COR-L47 (cell line): ENCODE data around the gene ITGAD.

Experiments used
- DNase-seq: peaks from one replicate; lab custom pipeline; 2025; lab: John Stamatoyannopoulos, UW

The ITGAD gene

DNA sequence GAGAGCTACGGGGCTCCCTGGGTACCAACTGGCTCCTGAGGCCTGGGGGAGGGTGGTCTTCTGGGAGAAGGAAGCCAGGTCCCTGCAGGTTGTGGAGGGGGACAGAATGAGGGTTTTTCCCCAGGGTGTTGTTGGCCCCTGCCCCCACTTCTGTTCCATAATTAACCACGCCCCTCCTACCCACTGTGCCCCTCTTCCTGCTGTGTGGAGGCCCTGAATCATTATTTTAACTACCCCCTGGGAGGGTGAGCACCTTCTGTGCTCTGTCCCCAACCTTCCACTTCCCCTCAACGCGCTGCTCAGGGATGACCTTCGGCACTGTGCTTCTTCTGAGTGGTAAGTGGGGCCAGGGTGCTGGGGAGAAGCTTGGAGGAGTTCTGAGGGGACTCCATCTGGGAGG is at the start of gene ITGAD:
TSS of gene ITGAD (plus strand) at position 280 of the 400 bp plus-strand sequence. CDS start at position 306, 26 bp downstream.
- DNase-seq, result no peak

DNA sequence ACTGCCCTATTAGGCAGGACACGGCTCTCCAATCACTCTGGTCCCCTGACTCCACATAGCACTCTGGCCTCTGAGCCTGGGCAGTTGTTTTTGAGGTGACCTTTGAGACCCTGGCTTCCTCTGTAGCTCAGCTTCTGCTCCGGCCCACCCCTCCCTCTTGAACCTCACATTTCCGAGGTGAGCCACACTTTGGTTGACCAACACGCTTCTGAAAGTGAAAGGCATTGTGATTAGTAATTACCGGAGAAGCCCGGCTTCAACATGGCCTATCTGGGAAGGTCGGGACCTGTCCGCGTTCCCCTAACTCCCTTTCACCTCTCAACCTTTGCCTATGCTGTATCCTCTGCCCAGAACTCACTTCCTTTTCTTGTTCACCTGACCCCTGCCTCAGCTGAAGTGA is 48.4 kb upstream of the ITGAD start:
- DNase-seq, result no peak

DNA sequence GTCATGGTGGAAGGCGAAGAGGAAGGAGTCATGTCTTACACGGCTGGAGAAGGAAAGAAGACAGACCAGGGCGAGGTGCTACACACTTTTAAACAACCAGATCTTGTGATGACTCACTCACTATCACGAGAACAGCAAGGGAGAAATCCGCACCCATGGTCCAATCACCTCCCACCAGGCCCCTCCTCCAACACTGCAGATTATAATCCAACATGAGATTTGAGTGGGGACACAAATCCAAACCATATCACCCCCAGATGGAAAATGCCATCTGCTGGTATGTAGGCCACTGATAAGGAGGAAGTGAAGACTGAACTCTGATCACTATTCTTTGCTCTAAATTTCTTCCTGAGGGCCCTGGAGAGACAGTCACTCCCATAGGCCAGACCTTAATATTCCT is 45.7 kb upstream of the ITGAD start:
- no peak for DNase-seq

DNA sequence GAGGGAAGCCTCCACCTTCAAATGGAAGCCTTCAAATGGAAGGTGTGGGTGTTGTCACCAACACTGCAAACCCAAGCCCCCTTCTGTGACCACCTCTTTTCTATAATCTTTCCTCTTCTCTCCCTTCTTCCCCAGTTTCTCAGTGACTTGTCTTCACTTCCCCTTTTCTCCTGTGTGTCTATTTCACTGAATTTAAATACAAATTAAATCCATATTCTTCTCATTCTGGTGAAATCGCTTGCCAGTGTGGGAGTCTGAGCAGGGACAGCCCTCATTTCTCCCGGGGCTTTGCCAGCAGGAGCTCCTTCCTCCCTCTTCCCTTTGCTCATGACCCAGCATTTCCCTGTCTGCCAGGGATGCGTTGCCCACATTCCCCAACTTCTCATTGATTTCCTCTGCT is 44.6 kb upstream of the ITGAD start:
- DNase-seq, result no peak

DNA sequence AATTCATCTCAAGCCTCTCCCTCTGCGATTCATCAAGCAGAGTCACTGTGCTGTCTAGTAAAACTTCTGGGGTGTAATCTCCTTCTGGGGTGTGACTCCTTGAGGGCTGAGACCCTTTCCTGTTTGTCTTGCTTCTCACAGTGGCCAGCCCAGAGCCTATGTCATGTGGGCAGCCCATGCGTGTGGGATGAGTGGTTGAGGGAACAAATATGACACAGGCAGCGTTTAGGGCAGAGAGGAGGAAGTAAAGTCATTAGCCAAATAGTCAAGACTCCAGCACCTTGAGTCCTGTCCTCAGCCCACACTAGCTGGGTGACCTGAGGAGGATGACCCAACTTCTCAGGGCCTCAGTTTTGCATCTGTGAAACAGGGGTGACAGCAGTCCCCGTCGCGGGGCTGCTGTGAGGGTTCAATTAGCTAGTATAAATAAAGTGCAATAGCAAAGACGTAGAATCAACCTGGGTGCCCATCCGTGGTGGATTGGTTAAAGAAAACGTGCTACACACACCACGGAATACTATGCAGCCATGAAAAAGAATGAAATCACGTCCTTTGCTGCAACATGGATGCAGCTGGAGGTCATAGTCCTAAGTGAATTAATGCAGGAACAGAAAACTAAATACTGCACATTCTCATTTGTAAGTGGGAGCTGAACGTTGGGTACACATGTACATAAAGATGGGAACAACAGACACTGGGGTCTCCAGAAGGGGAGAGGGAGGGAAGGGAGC is 42.7 kb upstream of the ITGAD start:
- no peak for DNase-seq

DNA sequence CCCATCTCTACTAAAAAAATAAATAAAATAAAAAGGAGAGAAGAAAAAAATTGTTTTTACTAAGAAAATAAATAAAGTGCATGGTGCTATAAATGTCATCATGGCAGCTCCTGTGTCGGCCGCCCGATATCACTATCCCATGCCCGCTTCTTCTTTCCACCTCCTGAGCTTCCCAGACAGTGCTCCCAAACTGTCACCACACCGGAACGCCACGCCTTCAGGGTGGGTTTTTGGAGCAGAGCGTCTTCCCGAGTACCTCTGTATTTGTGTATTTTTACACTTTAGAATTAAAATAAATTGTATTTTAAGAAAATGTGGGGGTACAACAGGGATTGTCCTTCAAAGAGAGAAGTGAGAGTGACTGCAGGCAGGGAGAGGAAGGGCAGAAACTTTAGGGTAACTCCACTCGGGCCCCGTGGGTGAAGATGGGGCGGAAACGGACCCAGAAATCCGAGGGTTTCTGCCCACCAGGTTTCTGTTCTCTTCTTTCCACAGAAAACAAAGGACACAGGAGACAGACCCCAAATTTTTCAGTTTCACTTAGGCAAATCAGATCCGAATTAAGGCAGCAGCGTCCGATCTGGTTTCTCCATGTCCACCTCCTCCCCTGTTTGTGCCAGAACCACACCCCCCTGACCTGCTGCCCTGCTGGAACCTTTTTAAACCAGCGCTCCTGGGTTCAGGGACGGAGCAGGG is 41.7 kb upstream of the ITGAD start:
- no peak for DNase-seq

DNA sequence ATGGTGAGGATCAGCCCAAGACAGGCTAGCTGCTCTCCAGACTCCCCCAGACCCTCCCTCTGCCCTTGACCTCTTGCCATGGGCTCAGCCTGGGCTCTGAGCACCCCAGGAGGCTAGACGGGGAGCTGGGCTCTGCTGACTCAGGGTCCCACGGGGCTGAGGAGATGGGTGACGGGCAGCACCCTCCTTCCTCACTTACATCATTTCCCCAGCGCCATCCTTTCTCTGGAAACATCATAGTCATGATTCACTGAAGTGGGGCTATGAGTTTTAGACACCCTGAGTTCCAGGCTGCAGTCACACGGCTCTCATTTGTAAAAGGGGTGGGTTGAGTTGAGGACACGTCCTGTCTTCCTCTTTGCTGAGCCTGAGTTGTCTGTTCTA is 41.2 kb upstream of the ITGAD start:
- DNase-seq, result no peak

DNA sequence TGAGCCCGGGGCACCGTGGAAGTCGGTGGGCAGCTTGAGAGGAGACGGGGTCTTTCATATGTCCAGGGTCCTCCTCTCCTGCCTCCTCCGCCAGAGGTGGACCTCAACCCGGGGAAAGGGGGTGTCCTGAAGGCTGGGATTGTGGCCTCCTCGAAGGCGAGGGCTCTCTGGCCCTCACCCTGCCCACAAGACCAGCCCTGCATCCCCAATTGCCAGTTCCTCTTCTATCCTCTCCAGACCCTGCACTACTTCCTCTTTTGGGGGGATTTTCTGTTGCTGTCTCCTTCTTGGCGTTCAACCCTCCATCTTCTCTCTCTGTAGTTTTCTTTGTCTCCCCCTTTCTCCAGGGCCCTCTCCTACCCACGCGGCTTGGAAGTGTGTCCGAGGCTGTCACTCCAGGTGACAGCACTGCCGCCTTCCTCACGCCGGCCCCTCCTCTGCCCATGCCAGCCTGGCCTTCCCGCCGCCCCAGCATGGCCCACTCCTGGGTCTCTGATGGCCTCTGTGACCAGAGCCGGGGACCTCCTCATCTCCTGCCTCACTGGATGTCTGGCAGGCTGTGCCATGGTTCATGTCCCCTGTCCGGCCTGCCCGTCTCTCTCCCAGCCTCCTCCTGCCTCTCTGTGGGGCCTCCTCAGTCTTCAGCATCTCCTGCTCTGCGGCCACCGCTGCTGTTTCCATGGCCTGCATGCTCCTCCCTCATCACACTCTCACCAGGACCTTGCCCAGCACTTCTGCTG is 40.6 kb upstream of the ITGAD start:
- no peak for DNase-seq

DNA sequence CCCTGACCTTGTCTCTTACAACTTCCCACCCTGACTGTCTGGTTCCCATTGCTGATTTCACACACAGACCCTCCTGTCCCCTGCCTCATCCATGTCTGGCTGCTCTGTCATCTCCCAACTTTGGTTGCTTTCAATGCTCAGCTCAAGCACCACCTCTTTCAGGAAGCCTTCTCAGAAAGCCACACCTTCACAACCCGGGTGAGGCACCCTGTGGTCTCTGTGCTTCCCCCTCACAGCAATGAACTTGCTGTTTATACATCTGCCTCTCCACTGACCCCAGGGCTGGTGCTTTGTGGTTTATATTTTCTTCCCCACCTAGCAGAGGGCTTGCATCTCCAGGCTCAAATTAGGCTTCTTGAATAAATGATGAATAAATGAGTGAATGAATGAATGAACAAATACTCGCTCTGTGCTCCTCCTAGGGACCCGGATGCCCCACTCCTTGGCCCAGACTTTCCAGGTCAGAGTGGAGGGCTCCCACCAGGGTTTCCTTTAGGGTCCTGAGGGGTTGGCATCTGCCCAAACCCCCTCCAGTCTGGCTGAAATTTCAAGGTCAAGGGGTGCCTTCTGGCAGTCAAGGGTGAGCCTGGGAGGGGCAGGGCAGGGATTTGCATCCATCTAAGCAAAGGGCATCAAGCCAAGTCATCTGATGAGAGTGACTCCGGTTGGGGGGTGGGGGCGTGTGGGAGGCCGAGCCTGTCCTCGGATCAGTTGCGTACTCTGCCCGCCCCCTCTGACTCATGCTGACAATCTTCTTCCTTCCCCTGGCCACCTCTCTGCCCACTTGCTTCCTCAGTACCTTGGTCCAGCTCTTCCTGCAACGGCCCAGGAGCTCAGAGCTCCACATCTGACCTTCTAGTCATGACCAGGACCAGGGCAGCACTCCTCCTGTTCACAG is 38.5 kb upstream of the ITGAD start, which contains the start of gene ITGAX:
TSS of gene ITGAX (plus strand) at position 783 of the 898 bp plus-strand sequence. CDS start at position 862, 79 bp downstream.
- DNase-seq, result no peak

DNA sequence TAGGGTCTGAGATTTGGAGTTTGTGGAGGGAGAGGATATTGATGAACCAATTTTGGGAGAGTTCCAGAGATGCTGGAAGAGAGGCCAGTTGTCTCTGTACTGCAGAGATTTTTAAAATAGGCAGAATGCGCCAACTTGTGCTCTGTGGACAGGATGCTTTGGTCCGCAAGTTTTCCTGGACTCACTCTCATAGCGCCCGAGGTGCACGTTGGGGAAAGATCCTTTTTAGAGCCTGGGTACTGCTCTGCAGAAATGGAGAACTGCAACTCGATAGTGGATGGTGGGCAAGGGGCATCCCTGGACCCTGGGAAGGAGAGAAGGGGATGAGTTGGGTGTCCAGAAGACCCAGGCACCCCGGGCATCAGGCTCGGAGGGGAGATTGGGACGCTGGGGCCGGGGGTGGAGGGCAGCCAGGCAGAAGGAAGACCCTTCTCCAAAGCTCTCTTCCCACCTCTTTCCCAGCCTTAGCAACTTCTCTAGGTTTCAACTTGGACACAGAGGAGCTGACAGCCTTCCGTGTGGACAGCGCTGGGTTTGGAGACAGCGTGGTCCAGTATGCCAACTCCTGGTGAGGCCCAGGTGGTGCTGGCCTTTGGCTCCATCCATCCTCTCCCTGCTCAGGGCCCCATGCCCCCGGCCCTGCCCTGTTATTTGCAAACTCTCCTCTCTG is 37.6 kb upstream of the ITGAD start:
- no peak for DNase-seq

DNA sequence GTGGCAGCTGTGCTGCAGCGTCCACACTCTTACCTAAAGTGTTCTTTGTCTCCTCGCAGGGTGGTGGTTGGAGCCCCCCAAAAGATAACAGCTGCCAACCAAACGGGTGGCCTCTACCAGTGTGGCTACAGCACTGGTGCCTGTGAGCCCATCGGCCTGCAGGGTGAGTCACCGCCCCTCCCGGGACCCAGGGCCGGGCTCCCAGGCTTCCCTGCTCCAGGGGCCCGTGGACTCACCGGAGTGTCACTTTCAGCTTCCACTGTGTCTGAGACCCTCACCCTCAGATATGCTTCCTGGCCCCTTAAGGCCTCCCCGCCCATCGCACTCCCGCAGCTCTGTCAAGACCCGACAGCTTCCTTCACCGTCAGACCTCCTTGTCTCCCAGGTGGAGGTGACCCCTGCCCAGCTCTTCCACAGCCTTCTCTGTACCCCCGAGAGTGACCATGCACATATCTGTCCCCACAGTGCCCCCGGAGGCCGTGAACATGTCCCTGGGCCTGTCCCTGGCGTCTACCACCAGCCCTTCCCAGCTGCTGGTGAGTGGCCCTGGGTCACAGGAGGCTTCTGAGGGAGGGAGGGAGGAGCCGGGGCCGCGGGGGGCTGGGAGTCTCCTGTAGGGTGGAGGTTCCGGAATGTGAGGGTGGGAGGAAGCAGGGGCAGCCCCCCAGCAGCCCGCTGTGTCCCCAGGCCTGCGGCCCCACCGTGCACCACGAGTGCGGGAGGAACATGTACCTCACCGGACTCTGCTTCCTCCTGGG is 36.4 kb upstream of the ITGAD start:
- DNase-seq, result no peak

DNA sequence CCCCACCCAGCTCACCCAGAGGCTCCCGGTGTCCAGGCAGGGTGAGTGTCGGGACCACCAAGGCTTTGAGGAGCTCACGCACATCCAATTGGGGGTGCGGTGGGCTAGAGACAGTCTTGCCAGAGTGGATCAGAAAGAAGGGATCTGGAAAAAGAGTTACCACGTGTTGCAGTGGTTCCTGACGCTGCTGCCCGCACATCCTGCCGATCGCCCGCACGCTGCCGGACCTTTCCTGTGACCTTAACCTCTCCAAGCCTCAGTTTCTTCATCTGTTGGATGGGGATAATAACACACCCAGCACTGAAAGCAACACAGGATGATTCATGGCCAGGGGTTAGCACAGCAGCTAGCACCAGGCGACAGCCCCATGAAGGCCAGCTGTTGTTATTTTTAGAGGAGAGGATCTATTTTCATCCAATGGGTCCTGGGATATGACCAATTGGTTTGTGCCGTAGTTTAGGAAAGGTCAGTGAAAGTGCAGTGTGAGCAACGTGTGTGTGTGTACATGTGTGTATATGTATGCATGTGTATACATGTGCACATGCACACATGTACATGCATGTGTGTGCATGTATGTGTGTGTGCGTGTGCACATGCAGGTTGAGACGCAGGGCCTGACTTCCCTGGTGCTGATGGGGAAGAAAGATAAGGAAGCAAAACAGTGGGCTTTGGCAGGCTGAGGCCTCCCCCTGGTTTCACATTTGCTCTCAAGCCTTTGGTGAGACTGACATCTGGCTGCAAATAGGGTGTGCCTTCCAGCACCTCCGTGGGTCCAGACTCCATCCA is 35.6 kb upstream of the ITGAD start:
- no peak for DNase-seq

DNA sequence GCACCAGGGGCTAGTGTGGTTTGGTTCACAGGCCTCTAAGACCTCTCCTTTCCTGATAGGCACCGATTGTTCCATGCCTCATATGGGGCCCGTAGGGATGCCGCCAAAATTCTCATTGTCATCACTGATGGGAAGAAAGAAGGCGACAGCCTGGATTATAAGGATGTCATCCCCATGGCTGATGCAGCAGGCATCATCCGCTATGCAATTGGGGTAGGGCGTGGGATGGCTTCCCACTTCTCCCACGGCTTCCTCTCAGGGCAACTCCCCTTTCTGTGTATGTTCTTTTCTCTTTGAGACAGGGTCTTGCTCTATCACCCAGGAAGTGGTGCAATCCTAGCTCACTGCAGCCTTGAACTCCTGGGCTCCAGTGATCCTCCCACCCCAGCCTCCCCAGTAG is 32.9 kb upstream of the ITGAD start:
- no peak for DNase-seq

DNA sequence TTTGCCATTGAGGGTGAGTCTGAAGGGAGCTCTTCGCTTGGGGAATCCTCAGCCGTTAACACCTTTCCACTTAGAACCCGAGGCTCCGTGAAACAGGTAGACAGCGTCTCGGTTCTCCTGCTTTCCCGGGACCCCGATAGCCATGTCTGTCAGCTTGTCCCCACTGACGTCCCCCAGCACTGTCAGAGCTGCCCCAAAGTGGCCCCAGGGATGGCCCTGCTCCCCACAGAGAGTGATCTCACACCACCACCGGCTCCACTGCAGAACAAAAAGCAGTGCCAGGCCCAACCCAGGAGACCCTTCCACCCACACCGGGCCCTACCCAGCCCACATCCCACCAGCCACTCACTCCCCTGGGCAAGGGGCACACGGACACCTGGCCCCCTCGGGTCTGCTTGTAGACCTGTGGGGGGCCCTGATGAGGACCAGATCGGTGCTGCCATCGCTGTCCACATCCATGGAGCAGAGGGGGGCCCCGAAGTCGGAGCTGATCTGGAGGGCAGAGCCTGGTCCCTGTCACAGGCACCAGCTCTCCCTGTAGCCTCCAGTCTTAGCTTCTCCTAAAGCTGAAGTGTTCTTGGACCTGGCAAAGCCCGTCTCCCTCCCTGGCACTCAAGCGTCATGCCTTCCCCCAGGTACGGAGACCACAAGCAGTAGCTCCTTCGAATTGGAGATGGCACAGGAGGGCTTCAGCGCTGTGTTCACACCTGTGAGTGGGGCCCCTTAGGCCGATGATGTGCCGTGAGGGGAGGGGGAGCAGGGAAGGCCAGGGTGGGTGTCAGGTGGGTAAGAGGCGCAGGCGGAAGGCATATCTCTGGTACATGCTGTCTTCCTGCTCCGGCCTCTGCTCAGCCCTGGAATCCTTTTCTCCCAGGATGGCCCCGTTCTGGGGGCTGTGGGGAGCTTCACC is 31.7 kb upstream of the ITGAD start:
- no peak for DNase-seq

DNA sequence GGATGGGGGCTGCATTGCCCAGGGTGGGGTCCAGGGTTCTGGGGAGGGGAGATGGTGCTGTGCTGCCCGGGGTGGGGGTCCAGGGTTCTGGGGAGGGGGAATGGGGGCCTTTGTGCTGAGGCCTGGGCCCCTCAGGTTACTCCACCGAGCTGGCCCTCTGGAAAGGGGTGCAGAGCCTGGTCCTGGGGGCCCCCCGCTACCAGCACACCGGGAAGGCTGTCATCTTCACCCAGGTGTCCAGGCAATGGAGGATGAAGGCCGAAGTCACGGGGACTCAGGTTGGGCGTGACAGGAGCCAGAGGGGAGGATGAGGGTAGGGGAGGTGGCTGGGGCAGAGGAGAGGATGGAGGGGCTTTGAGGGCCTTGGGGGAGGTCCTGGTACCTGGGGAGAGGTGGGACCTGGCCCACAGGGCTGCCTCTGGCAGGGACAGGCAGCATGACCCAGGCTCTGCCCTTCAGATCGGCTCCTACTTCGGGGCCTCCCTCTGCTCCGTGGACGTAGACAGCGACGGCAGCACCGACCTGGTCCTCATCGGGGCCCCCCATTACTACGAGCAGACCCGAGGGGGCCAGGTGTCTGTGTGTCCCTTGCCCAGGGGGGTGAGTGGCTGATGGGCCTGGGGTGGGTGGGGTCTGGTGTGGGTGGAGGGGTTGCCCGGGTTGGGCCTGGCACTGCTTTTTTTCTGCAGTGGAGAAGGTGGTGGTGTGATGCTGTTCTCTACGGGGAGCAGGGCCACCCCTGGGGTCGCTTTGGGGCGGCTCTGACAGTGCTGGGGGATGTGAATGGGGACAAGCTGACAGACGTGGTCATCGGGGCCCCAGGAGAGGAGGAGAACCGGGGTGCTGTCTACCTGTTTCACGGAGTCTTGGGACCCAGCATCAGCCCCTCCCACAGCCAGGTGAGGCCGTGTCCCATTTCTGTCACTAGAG is 30.4 kb upstream of the ITGAD start:
- no peak for DNase-seq

DNA sequence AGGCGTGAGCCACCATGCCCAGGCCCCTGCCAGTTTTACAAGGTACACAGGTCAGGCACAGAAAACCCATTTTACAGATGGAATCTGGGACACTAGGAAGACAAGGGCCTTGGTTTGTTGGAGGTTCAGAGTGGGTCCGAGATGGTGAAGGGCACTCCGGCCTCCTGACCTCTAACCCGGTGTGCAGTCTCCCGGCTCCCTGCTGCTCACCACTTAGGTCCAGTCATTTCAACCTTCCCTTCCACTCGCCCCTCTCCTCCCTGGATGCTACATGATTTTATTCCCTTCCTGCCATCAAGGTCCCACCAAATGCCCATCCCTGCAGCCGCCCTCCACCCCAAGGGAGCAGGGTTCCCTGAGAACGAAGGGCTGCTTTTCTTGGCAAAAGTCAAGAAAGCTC is 29.4 kb upstream of the ITGAD start:
- no peak for DNase-seq

DNA sequence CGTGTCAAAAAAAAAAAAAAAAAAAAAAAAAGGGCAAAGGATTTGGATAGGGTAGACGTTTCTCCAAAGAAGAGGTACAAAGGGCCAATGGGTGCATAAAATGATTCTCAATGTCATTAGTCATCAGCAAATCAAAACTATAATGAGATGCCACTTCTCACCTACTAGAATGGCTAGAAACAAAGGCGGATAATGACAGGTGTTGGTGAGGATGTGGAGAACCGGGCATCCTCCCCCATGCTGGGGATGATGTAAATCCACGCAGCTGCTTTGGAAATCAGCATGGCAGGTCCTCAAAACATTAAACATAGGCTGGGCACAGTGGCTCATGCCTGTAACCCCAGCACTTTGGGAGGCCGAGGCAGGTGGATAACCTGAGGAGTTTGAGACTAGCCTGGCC is 28.7 kb upstream of the ITGAD start:
- no peak for DNase-seq
